ENCODE results near the gene TXNRD1.
"Not testable (repeated sequence)": the region's sequence is repeated elsewhere in the genome, so short reads cannot be mapped to it uniquely, and the experiment has no call there.

TXNRD1 gene

GRCh38 chr12:104304261-104305009, 88.9 kb downstream of the TXNRD1 start:
- no peak for DNase-seq (ENCODE audit: low read depth in 2 of 2)

- DNase-seq (ENCODE audit: low read depth in 2 of 2): no peak
Observed at GRCh38 chr12:104305349-104305748, 89.8 kb downstream of the TXNRD1 start.

DNA sequence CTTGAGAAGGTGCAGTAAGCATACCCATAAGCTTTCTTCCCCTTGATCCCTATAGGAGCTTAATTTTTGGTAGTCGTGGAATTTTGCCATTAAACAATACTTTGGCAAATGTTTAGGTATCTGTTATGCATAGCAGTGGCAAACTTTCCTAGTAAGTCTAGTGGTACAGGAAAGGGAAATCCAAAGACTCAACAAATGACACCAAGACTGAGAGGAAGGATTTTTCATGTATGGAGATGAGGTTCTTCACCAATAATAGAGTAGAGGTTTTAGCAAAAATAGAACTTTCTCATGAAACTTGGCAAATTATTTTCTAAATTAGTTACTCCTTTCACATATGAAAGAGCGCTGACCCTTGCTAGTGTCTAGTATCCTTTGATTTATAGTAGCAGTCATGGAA, 90.8 kb downstream of the TXNRD1 start:
- DNase-seq (ENCODE audit: low read depth in 2 of 2): no peak

DNA sequence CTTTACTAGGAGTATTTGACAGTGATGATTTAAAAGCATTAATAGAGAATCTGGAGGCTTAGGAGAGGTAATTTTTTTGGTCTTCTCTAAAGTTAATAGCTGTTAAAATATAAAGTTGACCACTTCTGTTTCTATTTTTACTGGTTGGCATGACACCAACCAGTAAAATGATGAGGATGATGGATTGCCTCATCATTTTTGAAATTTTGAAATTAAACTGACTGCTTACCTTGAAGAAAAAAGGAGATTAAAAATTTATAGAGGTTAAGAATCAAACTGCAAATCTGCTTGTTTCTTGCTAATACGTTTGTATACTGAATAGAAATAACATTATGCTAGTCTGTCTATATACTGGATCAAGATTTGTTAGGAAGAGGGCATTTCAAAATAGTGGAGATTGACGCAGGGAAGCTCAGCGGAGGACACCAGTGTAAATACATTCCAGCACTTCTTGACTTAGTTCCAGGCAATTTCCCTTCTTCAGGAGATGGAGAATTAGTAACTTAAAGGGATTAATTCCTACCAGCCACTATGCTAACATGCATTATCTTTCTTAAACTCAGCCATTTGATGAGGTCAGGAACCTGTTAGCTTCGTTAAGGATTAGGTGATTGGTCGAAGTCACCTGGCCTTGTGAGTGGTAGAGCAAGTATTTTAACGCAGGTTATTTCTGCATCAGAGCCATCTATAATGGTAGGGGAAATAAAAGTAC, 91.5 kb downstream of the TXNRD1 start:
- no peak for DNase-seq (ENCODE audit: low read depth in 2 of 2)

- no peak for DNase-seq (ENCODE audit: low read depth in 2 of 2)
Observed at GRCh38 chr12:104307655-104308000, 92.0 kb downstream of the TXNRD1 start.

DNA sequence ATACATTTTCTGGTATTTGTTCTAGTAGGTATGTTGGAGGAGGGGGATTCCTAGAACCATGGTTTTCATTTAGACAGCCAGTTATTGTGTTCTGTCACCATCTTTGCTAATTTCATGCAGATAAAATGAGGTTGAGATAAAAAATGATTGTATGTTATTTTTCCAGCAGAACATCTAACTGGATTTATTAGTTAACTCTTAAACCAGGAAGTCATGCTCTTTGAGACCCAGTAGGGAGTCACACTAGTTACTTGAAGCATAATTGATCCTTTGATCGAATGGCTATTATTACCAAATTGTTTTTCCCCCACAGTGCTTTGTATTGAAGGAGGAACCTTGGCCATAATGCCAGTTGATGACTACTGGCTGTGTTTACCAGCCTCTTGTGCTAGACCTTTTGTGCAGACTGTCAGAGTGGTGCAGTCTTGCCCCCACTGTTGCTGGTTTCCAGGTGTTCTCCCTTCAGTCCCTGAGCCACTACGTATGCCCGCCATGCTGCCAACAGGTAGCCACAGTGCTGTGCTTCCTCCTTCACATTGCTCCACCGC, 93.9 kb downstream of the TXNRD1 start:
- no peak for DNase-seq (ENCODE audit: low read depth in 2 of 2)

DNA sequence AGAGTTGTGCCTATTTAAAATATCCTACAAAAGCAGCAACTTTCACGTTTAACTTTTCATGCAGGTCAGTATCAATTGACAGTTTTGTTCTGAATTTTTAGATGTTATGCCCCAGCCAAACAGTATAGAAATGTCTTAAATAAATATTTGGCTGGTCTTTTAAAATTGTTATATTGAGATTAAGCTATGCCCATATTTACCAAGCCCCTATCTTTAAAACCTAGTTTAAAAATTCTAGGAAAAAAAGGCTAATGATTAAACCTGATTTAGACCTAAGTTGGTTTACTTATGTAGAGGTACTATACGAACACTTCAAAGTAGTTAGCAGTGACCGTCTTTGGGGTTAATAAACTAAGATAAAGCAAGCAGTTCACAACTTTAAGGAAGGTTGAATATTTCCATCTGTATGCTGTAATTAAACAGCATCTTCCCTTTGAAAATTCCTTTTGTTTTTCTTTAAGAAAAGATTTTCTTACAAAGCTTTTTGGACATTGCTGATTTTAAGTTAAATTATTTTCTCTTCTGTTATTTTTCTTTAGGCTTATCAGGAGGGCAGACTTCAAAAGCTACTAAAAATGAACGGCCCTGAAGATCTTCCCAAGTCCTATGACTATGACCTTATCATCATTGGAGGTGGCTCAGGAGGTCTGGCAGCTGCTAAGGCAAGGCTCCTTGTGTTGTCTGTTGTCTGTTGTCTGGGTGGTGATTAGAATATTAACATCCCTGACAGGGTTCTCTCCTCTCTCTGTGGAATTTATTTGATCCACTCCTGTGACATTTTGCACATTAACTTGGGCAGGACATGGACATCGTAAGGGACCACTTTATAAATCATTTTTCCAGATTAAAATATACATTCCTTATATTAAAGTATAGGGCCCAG, 95.4 kb downstream of the TXNRD1 start:
- DNase-seq (ENCODE audit: low read depth in 2 of 2): no peak

- DNase-seq (ENCODE audit: low read depth in 2 of 2): no peak
Observed at GRCh38 chr12:104312202-104312601, 96.6 kb downstream of the TXNRD1 start.

- DNase-seq (ENCODE audit: low read depth in 2 of 2): no peak
Observed at GRCh38 chr12:104312654-104313053, 97.1 kb downstream of the TXNRD1 start.

GRCh38 chr12:104313568-104314241, 98.1 kb downstream of the TXNRD1 start:
- no peak for DNase-seq (ENCODE audit: low read depth in 2 of 2)

- DNase-seq (ENCODE audit: low read depth in 2 of 2): no peak
Observed at GRCh38 chr12:104314242-104314614, 98.6 kb downstream of the TXNRD1 start.

- no peak for DNase-seq (ENCODE audit: low read depth in 2 of 2)
Observed at GRCh38 chr12:104315326-104316224, 100.0 kb downstream of the TXNRD1 start.

DNA sequence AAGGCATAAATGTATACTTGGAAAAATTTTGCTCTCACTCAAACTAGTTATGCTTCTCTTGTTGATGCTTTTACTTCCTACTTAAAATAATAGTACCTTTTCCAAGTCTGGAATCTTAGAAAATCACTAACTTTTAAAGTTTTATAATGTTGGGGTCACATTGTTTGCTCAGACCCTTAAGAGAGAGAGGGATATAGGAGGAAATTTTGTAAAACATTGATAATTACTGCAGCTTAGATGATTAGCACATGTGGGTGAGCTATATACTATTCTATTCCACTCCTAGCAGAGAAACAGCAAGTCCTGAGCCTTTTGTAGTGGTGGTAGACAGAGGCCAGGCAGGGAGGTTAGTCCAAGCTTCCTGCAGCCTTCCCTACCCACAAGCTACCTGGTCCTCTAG, 101.4 kb downstream of the TXNRD1 start:
- DNase-seq (ENCODE audit: low read depth in 2 of 2): no peak

- DNase-seq (ENCODE audit: low read depth in 2 of 2): no peak
Observed at GRCh38 chr12:104317538-104318210, 102.1 kb downstream of the TXNRD1 start.

DNA sequence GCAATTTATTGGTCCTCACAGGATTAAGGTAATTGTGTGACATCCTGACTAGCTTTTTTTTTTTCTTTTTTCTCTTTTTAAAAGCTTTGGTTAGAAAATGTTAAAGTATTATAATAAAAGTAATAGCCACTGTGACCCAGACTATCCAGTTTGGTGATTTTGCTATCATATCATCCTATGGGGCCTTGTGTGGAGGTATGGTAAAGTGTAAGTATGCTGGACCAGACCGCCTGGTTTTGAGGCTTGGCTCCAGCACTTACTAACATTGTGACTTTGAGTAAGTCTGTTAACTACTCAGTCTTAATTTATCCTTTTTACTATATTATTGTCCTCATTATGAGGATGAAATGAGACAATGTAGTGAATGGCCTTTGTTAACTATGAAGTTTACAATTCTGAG, 103.4 kb downstream of the TXNRD1 start:
- DNase-seq (ENCODE audit: low read depth in 2 of 2): no peak

DNA sequence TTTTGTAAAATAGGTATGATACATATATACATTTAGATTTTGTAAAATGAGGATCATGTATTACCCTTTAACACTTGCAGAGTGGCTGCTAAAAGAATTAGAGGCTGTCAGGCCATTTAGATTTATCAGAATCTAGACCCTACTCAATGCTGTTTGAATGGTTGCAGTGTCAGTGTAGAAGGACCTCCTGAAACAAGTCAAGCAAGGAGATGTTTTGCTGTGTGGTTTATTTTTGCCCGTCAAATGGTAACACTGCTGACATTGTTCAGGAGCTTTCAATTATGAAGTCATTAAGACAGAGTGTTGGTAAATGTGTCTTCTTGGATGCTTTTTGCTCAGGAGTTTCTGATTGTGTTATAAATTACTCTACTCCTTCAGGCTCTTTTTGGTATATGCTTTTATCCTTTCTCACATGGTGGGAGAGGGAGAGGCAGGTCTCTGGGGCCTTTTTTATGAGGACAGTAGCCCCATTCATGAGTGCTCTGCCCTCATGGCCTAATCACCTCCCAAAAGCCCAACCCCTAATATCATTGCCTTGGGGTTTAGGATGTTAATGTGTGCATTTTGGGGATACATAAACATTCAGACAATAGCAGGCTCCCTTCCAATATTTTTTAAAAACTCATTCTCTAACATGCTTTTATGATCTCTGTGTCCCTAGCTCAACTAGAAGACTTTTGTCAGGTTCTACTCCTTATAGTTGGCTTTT, 104.5 kb downstream of the TXNRD1 start:
- DNase-seq (ENCODE audit: low read depth in 2 of 2): no peak

DNA sequence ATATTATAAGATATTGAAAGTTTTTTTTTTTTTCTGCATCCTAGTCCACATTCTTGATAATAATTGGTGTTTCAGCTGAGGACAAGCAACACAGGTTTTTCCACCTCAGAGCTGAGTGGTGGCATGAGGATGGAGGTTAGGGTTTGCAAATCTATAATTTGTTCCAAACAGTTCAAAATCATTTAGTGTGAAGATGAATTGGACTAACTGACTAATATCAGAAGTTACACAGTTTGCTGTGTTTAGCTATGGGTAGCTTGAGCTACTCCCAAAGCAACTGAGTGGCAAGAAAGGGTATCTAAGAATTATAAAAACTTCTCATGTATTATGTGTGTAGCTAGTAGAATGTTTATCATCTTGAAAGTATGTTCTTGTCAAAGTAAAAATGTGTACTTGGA, 105.0 kb downstream of the TXNRD1 start:
- no peak for DNase-seq (ENCODE audit: low read depth in 2 of 2)

GRCh38 chr12:104321949-104322348, 106.4 kb downstream of the TXNRD1 start:
- no peak for DNase-seq (ENCODE audit: low read depth in 2 of 2)

DNA sequence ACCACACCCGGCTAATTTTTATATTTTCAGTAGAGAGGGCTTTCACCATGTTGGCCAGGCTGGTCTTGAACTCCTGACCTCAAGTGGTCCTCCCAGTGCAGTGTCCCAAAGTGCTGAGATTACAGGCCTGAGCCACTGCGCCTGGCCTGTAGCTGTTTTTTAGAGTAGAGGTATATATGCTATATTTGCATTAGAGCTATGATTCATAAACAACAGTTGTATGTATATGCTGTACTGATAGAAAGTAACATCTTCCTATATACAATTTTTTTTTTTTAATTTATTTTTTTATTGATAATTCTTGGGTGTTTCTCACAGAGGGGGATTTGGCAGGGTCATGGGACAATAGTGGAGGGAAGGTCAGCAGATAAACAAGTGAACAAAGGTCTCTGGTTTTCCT, 107.0 kb downstream of the TXNRD1 start:
- not testable (repeated sequence) for DNase-seq (ENCODE audit: low read depth in 2 of 2)

Measured in fibroblast of skin of left biceps (primary cell).